Activated CD4-positive, alpha-beta T cell treated with anti-CD3 and anti-CD28 coated beads, Interleukin-2, amount 50 U/mL, for 48 hours (primary cell): ENCODE data around the gene COL1A2.

Experiments used
- DNase-seq, 2 experiments: peaks; one replicate each; pipeline ENCODE4 v3.0.0-alpha.2; 2020

COL1A2 gene

DNA sequence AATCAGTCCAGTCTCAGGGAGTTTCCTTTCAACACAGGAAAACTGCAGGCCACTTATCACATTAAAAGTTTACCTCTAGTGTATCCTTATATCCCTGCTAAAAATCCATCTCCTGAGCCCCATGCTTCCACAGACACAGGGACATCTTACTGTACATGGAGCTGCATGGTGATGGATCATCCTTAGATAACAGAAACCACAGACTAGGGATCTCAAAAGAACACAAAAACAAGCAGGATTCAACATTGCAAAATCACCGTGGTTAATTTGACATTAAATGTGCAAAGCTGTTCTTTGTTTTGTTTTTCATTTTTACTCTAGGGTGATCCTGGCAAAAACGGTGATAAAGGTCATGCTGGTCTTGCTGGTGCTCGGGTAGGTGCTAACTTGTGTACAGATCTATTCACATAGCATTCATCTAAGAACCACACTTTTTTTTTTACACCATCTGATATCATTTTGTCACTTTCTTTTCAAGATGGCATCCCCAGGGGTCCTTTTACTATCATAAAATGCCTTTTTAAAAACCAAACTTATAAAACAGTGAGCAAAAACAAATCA lies 18.1 kb downstream of the COL1A2 start:
- no peak for DNase-seq

DNA sequence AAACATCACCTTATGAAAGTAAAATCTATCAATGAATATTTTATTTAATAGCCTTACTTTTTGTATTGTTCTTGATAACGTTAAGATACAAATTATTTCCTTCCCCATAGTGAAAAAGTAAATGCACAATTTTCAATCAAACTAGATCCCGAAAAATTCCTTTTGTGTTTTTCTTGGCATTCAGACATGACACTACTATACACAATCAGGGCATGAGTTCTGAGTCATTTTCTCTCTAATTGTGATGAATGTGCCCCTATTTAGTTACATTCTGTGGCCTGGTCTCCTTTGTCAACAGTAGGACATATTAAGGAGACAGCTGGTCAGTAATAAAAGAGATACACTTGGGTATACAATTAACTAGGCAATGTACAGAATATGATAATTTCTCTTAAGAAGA lies 19.8 kb downstream of the COL1A2 start:
- DNase-seq, result no peak

GRCh38 chr7:94414980-94415379 lies 20.3 kb downstream of the COL1A2 start:
- DNase-seq, result no peak

GRCh38 chr7:94417306-94417705 lies 22.6 kb downstream of the COL1A2 start:
- DNase-seq, result no peak

DNA sequence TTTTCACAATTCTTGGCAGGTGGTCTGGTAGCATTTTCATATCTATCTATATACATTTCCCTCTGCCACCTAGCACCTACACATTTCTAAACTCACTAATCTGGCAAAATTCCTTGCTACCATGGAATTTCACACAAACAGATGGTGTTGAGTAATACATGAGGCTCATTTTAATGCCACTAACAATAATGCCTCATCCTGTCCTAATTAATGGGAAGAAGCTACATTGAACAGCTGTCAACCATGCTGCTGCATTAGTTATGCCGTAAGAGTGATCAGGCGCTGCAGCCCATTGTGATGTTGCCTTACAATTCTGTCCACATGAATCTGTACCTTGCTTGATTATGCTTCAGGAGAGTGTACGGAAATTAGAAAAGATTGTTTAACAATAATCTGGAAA lies 23.2 kb downstream of the COL1A2 start:
- no peak for DNase-seq

DNA sequence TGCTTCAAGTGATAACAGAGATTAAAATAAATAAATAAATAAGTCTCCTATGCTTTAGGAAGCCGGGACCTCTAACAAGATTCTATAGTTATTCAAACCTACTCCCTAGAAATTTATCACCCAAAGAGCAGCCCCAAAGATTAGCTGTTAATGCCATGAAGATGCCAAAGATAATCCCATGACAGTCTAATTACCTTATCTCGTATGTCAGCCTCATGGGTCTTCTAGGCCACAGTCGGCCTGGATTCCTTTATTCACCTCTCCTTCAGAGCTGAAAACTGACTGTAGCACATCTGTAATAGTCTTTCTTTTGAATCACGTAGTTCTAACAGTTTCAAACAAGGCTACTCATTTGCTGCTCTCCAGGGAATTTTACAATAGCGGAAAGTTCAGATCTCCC lies 24.2 kb downstream of the COL1A2 start:
- no peak for DNase-seq

- DNase-seq, result no peak
These were observed 25.6 kb downstream of the COL1A2 start for GRCh38 chr7:94420328-94420727.

DNA sequence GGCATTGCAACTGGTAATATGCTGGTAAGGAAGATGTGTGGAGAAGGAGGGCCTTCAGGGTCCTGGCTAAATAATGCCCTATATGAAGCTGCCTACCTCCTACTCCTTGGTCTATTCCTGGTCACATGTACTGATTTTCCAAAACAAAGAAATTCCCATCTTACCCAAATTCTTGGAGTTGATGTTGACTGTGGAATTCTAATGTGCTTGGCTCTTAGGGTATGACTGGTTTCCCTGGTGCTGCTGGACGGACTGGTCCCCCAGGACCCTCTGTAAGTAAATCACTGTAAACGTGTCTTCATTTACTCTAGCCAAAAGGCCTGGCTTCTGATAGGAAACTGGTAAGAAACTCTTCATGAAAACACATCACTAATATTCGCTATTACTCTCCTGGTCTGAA lies 27.0 kb downstream of the COL1A2 start:
- no peak for DNase-seq

DNA sequence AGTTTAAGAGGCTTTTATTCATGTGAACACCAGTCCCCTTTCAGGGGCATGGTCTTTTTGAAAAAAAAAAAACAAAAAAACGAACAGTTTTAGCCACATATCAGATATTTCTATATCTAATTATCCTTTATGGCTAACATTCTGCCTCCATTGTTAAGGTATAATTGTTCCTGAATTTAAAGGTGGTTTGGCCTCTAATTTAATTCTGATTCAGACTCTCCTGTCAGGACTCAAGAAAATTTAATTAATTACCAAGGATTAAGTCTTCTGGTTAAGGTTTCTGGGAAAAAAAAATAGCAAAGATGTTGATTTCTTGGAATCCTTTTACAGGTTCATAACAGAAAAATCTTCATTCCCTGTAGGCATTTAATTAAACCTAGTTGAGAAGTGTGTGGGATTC lies 27.4 kb downstream of the COL1A2 start:
- DNase-seq, result no peak

DNA sequence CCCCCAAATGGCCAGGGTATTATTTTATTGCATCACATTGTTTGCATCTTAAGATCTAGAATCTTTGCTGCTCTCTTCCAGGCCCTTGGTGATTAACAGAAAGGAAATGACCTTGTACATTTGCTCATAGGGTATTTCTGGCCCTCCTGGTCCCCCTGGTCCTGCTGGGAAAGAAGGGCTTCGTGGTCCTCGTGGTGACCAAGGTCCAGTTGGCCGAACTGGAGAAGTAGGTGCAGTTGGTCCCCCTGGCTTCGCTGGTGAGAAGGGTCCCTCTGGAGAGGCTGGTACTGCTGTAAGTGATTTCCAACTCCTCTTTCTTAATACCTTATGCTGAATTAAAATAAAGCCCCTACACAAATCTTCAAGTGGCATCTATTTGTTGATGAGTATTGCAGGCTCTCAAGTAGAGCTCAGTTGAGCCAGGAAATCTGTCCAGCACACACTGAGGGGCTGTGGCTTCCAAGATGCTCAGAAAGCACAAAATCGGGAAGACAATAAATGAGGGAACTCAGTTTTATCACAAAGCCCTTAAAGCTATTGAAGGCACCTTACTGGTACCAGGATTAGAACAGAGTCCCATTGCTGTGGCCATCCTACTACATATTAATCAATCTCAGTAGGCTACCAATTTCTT lies 28.2 kb downstream of the COL1A2 start:
- no peak for DNase-seq

DNA sequence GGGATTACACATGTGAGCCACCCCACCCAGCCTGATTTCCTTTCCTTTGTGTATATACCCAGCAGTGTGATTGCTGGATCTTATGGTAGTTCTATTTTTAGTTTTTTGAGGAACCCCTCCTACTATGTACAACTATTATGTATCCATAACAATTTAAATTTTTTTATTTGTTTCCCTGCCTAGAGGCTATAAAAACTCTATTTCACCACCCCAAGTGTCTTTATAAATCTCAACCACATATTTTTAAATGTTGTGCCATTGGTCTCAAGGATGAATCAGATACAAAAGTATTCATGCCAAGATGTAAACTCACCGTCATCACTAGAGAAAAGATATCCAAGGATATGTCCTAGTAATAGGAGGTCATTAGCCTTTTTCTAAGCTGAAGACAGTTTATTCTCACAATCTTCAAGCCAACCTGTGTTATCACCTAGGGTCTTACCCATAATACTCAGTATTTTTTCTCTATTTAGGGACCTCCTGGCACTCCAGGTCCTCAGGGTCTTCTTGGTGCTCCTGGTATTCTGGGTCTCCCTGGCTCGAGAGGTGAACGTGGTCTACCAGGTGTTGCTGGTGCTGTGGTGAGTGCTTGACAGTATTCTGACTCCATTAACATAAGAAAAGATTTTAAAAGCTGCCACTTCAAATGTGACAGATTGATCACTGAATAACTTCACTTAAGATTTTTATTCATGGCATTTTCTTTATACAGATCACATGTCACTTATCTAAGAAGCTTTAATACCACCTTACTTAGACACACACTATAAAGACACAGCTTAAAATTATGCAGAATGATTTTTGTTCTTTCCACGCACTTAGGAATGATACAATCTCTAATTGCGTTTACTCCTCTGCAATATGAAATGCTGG lies 29.4 kb downstream of the COL1A2 start:
- DNase-seq, result no peak

DNA sequence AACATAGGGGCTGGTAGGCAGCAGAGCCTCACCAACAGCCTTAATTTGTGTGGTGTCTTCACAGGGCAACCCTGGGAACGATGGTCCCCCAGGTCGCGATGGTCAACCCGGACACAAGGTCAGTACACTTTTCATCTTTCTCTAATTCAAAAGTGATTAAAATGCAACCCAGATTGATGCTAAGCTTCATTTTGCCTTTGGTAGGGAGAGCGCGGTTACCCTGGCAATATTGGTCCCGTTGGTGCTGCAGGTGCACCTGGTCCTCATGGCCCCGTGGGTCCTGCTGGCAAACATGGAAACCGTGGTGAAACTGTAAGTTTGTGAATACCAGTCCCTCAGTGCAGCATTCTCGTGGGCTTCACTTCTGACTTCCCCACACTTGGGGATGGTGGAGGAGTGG lies 30.9 kb downstream of the COL1A2 start:
- DNase-seq, result no peak

DNA sequence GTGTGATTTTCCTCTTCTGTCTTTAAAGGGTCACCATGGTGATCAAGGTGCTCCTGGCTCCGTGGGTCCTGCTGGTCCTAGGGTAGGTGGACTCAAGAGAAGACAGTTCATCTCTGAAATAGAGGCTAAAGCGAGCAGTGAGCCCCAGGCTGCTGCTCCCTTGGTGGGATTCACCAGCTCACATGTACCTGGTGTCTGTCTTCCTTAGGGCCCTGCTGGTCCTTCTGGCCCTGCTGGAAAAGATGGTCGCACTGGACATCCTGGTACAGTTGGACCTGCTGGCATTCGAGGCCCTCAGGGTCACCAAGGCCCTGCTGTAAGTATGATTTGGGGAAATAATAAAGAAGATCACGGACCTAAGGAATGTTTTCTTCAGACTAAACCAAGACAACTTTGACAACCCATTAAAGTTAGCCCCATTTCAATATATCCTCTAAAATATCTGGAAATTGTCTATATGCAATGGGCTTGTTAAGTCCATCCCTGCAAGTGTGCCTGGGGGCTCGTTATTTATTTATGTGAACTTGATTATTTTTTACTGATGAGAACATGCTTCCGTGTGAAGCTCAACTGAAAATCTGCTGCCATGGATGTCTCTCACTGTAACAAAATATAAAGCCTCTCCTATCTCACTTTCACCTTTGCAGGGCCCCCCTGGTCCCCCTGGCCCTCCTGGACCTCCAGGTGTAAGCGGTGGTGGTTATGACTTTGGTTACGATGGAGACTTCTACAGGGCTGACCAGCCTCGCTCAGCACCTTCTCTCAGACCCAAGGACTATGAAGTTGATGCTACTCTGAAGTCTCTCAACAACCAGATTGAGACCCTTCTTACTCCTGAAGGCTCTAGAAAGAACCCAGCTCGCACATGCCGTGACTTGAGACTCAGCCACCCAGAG lies 32.5 kb downstream of the COL1A2 start:
- DNase-seq, result no peak

GRCh38 chr7:94429153-94429552 lies 34.5 kb downstream of the COL1A2 start:
- no peak for DNase-seq

DNA sequence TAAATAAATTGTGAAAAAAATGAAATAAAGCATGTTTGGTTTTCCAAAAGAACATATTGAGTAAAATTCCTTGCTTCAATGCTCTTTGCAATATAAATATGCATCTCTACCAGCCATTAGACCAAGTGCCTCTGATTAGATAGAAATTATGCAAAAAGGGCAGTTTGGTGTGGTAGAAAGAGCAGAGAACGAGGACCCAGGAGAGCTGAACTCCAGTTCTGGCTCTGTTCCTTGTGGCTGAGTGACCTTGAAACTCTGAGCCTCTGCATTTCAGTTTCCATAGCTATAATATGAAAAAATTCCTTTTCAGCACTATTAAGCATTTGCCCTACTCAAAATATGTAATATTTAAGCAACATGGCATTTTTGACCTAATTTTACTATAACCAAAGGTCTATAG lies 36.5 kb downstream of the COL1A2 start:
- DNase-seq, result no peak

DNA sequence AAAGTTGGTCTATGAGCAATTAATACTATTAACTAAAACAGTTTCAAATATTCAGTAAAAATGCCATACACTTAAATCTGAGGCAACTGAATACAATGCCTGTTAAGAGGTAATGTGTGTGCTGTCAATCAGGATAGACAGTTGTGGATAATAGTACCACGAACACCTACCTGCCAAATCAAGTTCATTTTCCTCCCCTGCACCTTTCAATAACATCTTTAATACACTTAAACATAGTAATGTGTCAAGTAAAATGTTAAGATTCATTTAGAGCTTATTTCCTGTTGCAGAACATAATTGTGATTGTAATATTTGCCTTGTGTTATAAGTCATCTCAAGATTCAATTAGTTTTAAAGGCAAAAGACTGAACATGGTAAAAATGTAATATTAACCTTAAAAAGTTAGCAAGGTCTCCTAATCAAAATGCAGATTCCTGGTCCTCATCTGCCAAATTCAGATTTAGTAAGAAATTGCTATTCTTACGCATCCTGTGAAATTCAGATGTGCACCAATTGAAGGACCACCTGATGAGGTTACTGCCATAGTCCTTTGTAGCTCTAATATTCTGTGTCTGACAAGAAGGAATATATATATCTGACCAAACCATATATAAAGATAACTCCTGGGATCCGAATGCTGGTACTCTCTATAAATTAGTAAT lies 37.1 kb downstream of the COL1A2 start:
- no peak for DNase-seq

- no peak for DNase-seq
These were observed 37.6 kb downstream of the COL1A2 start for GRCh38 chr7:94432281-94432670.

GRCh38 chr7:94432817-94433216 lies 38.1 kb downstream of the COL1A2 start:
- DNase-seq, result no peak

- DNase-seq, result no peak
These were observed 38.5 kb downstream of the COL1A2 start for GRCh38 chr7:94433224-94433623.

DNA sequence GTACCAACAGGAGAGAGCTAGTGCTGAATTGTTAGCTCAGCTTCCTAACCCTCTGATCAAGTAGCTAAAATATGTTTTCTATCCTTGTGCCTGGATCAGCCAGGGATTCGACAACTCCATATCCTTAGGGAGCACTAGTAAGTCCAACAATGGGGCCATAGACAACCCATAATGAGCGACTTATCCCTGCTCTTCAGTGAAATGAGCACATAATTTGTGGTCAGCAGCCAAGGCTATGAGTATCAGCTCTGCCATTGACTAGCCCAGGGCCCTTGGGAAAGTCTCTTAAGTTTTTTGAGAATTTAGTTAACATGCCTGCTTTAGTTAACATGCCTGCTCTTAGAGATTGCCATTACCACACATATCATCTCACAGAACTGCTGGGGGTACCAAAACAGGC lies 39.3 kb downstream of the COL1A2 start:
- DNase-seq, result no peak

GRCh38 chr7:94436018-94436604 lies 41.4 kb downstream of the COL1A2 start:
- peak; percentile 36 to 56 for DNase-seq

GRCh38 chr7:94436700-94437099 lies 42.0 kb downstream of the COL1A2 start:
- DNase-seq, result no peak
